Hindlimb muscle (tissue), 1 donor: ENCODE results near the gene GRID1. TPM values are rescaled to one million over a fixed set of nuclear protein-coding genes. Genes with fewer than 3 reads are reported as not detected.

Experiments
- DNase-seq: peaks from one replicate; pipeline ENCODE4 v3.0.0-alpha.2; 2013
- polyA plus RNA-seq: library from polyadenylated mRNA; unstranded; fragments of 120-200 nt; gene quantifications from one replicate; pipeline ENCODE4 v1.2.1, GENCODE V29; 2013; ENCODE audit not compliant: insufficient read length

The GRID1 gene
- polyA plus RNA-seq, 1 donor = 3.0 TPM

GRCh38 chr10:86353506-86354485 lies 12.8 kb downstream of the GRID1 start:
- no peak for DNase-seq

GRCh38 chr10:86350897-86351296 lies 15.7 kb downstream of the GRID1 start:
- DNase-seq = no peak

DNA sequence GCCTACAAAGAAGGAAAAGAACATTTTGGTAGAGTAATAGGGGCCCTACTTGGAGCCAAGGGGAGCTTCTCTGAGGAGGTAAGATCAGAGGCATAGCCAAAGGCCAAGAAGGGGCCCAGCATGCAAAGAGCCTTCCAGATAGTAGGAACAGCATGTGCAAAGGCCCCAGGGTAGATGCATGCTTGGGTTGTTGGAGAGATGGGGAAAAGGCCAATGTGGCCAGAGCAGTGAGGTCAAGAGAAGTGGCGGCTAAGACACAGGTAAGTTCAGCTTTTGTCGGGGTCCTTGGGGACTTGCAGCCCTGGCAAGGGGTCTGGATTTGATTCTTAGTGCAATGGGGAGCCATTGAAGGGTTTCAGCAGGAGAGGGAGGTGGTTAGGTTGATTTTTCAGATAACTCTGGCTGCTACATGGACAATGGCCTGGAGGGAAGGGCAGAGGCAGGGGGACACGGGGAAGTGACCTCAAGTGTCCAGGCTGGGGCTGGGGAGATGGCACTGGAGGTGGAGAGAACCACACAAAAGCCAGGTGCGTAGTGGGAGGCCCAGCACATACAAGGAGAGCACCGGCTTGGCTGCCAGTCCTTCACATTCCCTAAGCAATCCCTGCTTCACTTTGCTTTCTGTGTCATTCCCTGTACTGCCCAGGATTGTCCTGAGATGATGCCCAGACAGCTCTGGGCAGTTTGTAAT lies 16.5 kb downstream of the GRID1 start:
- no peak for DNase-seq

GRCh38 chr10:86349474-86349873 lies 17.1 kb downstream of the GRID1 start:
- no peak for DNase-seq

GRCh38 chr10:86348321-86349210 lies 18.0 kb downstream of the GRID1 start:
- DNase-seq = no peak

GRCh38 chr10:86347856-86348255 lies 18.7 kb downstream of the GRID1 start:
- DNase-seq = no peak

DNA sequence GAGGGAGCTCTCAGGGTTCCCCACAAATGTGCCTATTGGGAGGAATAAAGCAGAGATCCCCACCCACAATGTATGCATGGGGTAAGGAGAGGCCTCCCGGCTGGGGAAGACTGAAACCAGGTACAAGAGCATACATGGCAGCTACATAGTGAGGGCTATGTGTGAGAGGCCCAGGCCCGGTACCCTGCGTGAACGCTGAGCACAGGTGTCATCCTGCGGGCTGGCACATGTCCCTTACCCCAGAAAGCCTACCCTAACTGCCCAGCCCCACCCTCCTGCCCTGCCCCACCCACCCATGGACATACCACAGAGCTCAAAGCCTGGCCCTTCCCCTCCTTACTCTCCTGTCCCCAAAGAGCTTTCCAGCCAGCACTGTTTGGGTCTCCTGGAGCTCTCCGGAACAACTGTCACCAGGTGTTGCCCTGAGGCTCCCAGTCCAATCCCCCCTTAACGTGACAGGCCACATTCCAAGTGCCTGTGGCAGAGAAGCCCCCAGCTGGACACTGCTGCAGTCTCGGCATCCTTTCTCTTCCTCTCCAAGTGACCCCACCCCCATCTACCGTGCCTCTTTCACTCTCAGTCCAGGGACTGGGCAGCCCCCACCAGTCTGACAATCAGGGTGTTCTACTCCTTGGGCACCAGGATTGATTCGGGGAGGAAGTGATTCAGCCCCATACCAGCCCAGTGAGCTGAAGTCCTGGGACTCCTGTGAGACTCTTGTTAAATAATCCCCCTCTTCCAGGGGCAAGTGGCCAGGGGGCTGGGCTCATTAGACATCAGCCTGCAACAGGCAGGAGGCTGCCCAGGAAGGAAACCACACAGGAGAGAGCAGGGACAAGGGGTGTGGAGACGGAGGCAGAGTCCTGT lies 19.6 kb downstream of the GRID1 start:
- DNase-seq = no peak

GRCh38 chr10:86345859-86346798 lies 20.5 kb downstream of the GRID1 start:
- DNase-seq = no peak

DNA sequence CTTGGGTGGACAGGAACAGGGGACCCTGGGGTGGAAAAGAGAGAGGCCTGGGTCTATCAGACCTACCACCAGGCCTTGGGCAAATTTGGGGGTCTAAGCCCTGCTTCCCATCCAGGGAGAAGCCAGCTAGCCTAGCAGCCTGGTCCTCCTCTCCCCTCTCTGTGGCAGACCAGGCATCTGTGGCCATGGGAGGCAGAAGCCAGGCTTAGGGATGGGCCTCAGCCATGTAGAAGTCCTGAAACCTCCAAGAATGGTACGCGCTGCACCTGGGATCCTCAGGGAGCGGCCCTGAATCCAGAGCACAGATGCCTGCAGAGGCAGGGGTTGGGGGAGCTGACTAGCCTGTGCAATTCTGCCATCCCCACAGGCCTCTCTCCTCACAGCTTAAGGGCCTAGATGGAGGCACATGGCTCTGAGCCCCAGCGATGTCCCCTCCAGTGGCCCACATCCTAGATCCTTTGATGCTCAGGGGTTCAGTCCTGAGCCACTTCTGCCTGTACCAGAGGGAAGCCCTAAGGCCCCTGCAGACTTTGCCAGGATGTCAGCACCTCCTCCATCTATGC lies 21.2 kb downstream of the GRID1 start:
- no peak for DNase-seq

GRCh38 chr10:86344714-86345161 lies 21.9 kb downstream of the GRID1 start:
- no peak for DNase-seq

GRCh38 chr10:86344281-86344680 lies 22.3 kb downstream of the GRID1 start:
- no peak for DNase-seq

- no peak for DNase-seq
These were observed 22.8 kb downstream of the GRID1 start for GRCh38 chr10:86343761-86344160.

GRCh38 chr10:86342111-86342863 lies 24.3 kb downstream of the GRID1 start:
- DNase-seq = no peak

GRCh38 chr10:86341361-86341811 lies 25.2 kb downstream of the GRID1 start:
- DNase-seq = no peak

DNA sequence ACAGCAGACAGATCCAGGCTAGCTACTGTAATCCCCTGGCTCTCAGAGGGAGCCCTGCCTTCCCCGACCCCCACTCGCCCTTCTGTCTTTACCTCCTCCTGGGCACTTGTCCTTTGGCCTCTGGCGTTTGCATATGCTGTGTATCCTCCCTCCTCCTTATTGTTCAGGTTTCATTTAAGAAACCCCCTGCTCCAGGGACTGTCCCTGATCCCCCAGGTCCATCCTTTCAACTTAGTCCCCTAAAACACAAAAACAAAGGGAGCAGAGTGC lies 25.7 kb downstream of the GRID1 start:
- DNase-seq = no peak

- DNase-seq = no peak
These were observed 26.2 kb downstream of the GRID1 start for GRCh38 chr10:86340176-86340990.

DNA sequence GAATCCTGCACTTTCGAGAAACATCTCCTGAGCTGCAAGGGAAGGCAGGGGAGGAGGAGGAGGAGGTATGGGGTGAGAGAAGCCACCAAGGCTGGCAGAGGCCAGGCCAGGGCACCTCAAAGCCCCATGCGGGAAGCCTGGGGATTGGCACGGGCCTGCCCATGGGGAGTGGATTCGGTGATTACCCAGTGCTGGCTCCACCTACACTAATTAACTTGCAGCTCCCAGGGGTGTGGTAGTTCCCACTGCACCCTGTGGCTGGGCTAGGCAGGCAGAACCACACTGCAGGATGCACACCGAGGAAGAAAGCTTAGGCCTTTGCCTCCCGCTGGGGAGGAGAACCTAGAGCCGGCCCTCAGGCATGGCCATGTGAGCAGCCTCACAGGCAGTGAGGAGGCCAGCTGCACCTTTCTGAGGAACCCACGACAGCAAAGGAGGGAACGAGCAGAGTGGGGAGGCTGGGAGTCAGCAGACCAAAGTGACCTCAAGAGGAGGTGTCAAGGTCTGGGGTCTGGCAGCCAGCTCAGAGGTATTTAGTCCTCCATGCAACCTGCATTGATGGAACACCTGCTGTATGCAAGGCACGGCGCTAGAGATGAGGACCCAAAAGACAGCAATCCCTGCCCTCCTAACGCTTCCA lies 27.2 kb downstream of the GRID1 start:
- DNase-seq = no peak

DNA sequence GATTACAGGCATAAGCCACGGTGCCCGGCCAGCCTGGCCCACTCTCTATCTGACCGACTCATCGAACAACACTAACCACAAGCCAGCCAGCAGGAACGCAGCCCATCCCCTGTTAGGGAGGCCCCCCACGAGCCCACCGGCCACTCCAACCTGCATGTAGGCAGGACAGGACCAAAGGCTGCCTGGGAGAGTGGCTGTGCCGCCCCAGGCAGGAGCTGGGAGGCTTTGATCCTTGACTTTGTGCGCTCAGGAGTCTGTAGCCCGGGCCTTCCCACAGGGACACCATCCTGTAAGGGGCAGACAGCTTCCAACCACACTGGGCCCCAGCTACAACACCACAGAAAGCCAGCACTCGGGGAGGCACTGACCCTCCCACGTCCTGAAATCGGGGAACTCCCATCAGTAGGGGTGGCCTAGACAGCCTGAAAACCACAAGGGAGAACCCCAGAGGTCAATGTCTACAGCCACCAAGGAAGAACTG lies 29.4 kb downstream of the GRID1 start:
- no peak for DNase-seq
